WERI-Rb-1 (cell line): Measurements from ENCODE around the gene SLC51B.

Source experiments
- DNase-seq: peaks from one replicate; pipeline ENCODE4 v3.0.0-alpha.2; 2020
- H3K27ac ChIP-seq: fragments of 250-450 bp; sonication (Bioruptor Pico); 2 replicates; pipeline ENCODE4 v1.5.1; 2020; ENCODE audit warnings: mild to moderate bottlenecking, moderate library complexity
- H3K27me3 ChIP-seq: fragments of 250-450 bp; sonication (Bioruptor Pico); 2 replicates; pipeline ENCODE4 v1.5.1; 2021; ENCODE audit warnings: mild to moderate bottlenecking, low read depth, moderate library complexity; ENCODE audit not compliant: insufficient read depth, severe bottlenecking
- H3K36me3 ChIP-seq: fragments of 250-450 bp; sonication (Bioruptor Pico); 2 replicates; pipeline ENCODE4 v1.5.1; 2020; ENCODE audit warnings: mild to moderate bottlenecking, moderate library complexity
- H3K4me3 ChIP-seq: 2 replicates; pipeline ENCODE4 v1.5.1; 2011; ENCODE audit warnings: low read depth, mild to moderate bottlenecking, control low read depth, low read length
- H3K9me3 ChIP-seq: fragments of 250-450 bp; sonication (Bioruptor Pico); 2 replicates; pipeline ENCODE4 v1.5.1; 2021; ENCODE audit warnings: mild to moderate bottlenecking, moderate library complexity; ENCODE audit not compliant: severe bottlenecking
- CTCF ChIP-seq: IDR thresholded peaks from 2 replicates; pipeline ENCODE4 v1.5.1; 2011; ENCODE audit warnings: low read depth, mild to moderate bottlenecking, control low read depth, inconsistent platforms, low read length

Gene SLC51B

GRCh38 chr15:65057549-65057940 lies 12.4 kb downstream of the SLC51B start:
- H3K9me3 ChIP-seq: no peaks in the 10 kb centered on the region
- no peak overlapping the region for H3K27ac ChIP-seq
- DNase-seq: no peak
- no peaks in the 10 kb centered on the region for H3K27me3 ChIP-seq
- TF ChIP-seq CTCF: no peak
- no peaks in the 10 kb centered on the region for H3K36me3 ChIP-seq
- no peak overlapping the region for H3K4me3 ChIP-seq

- Histone ChIP-seq H3K27me3 (no peaks in the 10 kb centered on the region), H3K9me3 (no peaks in the 10 kb centered on the region), H3K4me3 (no peak overlapping the region), H3K27ac (no peak overlapping the region), H3K36me3 (no peaks in the 10 kb centered on the region)
- no peak for DNase-seq
- TF ChIP-seq CTCF: no peak
These were observed 13.5 kb downstream of the SLC51B start for GRCh38 chr15:65058394-65059368.

- H3K36me3 ChIP-seq: no peaks in the 10 kb centered on the region
- TF ChIP-seq CTCF: no peak
These were observed 14.2 kb downstream of the SLC51B start for GRCh38 chr15:65059369-65059750.

GRCh38 chr15:65059931-65060596 lies 14.9 kb downstream of the SLC51B start:
- Histone ChIP-seq H3K9me3 (no peaks in the 10 kb centered on the region), H3K36me3 (no peaks in the 10 kb centered on the region), H3K27ac (no peak overlapping the region), H3K4me3 (no peak overlapping the region), H3K27me3 (no peaks in the 10 kb centered on the region)
- TF ChIP-seq CTCF: no peak
- DNase-seq: no peak

More at GRCh38 chr15:65059369-65059750, 14.2 kb downstream of the SLC51B start:
- DNase-seq: no peak
- Histone ChIP-seq H3K4me3 (no peak overlapping the region), H3K27ac (no peak overlapping the region), H3K9me3 (no peaks in the 10 kb centered on the region), H3K27me3 (no peaks in the 10 kb centered on the region)

GRCh38 chr15:65060641-65061397 lies 15.6 kb downstream of the SLC51B start:
- no peak for TF ChIP-seq CTCF
- no peaks in the 10 kb centered on the region for H3K27me3 ChIP-seq
- no peak overlapping the region for H3K27ac ChIP-seq
- DNase-seq: no peak
- no peaks in the 10 kb centered on the region for H3K9me3 ChIP-seq
- no peak overlapping the region for H3K4me3 ChIP-seq
- H3K36me3 ChIP-seq: no peaks in the 10 kb centered on the region
